Brain microvascular endothelial cell (primary cell): Measurements from ENCODE around the gene CUZD1.

ENCODE experiments used
- DNase-seq: peaks from one replicate; pipeline ENCODE4 v3.0.0-alpha.2; 2020
- H3K27ac ChIP-seq: fragments of 250-450 bp; sonication (Bioruptor Pico); 2 replicates; pipeline ENCODE4 v1.5.1; 2020; ENCODE audit warnings: mild to moderate bottlenecking, moderate library complexity
- H3K27me3 ChIP-seq: fragments of 250-450 bp; sonication (Bioruptor Pico); replicated peaks from 2 replicates; pipeline ENCODE4 v1.5.1; 2020; ENCODE audit warnings: mild to moderate bottlenecking
- H3K36me3 ChIP-seq: fragments of 250-450 bp; sonication (Bioruptor Pico); replicated peaks from 2 replicates; pipeline ENCODE4 v1.5.1; 2020; ENCODE audit warnings: mild to moderate bottlenecking
- H3K4me3 ChIP-seq: 2 replicates; pipeline ENCODE4 v1.5.1; 2011; ENCODE audit warnings: low read depth, mild to moderate bottlenecking, control low read depth, low read length, moderate library complexity
- in situ Hi-C: cut with HindIII; loops from 2 replicates; pipeline ENCODE4 v1.10.0; 2017; ENCODE audit warnings: low sequenced_read_pairs, low pct_ligation_motif_present
- TF ChIP-seq, protein P1 (sequence below): IDR thresholded peaks from 2 replicates; pipeline ENCODE4 v1.5.1; 2011; ENCODE audit warnings: low read depth, mild to moderate bottlenecking, moderate library complexity, low read length, control low read depth, inconsistent platforms; ENCODE audit errors: missing control alignments

The CUZD1 gene

DNA sequence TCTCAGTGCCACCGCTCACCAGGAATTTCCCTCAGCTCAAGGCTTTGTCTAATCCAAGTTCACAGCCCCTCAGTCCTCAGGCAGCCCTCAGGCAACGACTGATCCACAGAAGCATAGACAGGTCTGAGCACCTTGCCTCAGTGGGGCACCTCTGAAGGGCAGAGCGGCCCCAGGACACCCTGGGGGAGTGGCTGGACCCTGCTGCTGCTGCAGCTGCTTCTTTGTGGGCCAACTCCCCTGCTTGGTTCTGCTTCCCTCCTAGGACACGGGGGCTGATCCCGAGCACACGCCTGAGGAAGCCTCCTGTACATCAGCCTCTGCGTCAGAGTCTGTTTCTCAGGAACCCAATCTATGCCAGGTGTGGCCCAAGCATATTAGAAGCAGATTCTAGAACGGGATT lies 16.2 kb downstream of the CUZD1 start:
- Histone ChIP-seq H3K27ac (no peak overlapping the region), H3K27me3 (no peaks in the 10 kb centered on the region), H3K36me3 (no peaks in the 10 kb centered on the region), H3K4me3 (no peak overlapping the region)
- DNase-seq, result no peak
- TF ChIP-seq, protein P1, sequence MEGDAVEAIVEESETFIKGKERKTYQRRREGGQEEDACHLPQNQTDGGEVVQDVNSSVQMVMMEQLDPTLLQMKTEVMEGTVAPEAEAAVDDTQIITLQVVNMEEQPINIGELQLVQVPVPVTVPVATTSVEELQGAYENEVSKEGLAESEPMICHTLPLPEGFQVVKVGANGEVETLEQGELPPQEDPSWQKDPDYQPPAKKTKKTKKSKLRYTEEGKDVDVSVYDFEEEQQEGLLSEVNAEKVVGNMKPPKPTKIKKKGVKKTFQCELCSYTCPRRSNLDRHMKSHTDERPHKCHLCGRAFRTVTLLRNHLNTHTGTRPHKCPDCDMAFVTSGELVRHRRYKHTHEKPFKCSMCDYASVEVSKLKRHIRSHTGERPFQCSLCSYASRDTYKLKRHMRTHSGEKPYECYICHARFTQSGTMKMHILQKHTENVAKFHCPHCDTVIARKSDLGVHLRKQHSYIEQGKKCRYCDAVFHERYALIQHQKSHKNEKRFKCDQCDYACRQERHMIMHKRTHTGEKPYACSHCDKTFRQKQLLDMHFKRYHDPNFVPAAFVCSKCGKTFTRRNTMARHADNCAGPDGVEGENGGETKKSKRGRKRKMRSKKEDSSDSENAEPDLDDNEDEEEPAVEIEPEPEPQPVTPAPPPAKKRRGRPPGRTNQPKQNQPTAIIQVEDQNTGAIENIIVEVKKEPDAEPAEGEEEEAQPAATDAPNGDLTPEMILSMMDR, result no peak
- in situ Hi-C loops, result no loop called here

DNA sequence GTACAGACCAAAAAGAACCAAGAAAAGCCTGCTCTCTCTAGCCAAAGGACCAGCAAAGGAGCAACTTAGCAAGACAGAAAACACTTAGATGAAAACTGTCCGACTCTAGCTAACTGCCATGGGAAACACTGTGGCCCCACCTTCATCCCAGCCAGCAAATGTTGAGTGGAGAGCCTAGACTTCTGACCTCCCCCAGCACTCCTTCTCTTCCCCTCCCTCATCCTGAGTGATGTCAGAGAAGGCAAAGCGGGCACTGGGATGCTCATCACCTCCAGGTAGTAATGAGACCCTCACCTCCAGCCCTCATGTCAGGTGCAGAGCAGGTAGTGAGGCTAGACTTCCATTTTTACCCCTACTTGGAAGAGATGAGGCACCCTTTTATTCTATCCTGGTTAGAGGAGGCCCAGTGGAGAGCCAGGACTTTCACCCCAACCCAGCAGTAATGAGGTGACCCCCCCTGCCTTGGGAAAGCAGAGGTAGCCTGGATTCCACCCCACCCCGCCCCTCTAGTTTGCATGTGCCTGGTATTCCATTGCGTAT lies 16.9 kb downstream of the CUZD1 start:
- no peaks in the 10 kb centered on the region for H3K36me3 ChIP-seq
- TF ChIP-seq, protein P1, result no peak
- DNase-seq, result no peak
- H3K27ac ChIP-seq, result no peak overlapping the region
- no peak overlapping the region for H3K4me3 ChIP-seq
- H3K27me3 ChIP-seq, result no peaks in the 10 kb centered on the region
- in situ Hi-C loops, result no loop called here

DNA sequence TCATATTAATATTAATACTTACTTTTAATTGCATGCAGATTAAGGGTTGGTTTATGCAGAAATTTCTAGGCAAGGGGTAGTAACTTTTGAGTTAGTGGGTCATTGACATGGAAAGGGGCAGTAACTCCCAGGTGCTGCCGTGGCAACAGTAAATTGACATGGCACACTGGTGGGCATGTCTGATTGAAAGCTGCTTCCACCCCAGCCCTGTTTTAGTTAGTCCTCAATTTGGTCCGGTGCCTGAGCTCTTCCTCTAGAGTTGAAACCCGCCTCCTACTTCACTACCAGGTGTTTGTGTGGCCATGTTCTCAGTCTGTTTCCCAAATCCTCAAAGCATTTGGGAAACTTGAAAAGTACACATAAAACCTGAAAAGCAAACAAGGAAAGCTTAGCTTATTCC lies 18.4 kb downstream of the CUZD1 start:
- DNase-seq, result no peak
- Histone ChIP-seq H3K36me3 (no peaks in the 10 kb centered on the region), H3K4me3 (no peak overlapping the region), H3K27ac (no peak overlapping the region), H3K27me3 (no peaks in the 10 kb centered on the region)
- TF ChIP-seq, protein P1, result no peak
- in situ Hi-C loops, result no loop called here

DNA sequence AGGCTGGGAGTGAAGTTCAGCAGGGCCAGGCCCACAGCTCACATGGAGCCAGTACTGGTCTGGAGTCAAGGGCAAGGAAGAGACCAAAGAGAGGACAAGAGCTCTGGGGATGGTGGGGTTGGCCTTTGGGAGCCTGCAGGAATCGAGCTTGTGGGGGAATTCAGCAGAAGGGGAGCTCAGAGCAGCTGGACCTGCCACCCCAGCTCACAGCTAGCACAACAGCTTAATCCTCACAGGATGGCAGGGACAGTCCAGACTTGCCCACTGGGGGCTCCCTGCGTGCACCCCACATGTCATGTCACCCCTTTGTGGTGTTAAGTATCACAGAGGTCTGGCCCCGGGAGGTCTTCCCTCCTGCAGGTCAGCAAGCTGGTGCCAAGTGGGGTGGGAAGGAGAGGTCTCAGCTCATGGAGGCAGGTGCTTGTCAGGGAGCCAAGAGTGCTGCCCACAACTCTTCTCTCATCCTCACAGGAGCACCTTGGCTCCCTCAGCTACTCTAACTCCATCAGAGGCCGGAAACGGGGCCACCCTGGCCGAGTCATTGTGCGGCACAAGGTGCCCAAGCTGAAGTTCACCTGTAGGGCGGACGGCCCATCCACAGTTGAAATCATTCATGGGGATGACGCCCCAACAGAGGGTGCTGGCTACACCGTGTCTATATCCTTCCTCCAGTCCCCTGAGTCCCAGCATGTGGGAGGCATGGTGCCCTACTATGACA lies 22.5 kb downstream of the CUZD1 start:
- TF ChIP-seq, protein P1, result no peak
- no peak for DNase-seq

DNA sequence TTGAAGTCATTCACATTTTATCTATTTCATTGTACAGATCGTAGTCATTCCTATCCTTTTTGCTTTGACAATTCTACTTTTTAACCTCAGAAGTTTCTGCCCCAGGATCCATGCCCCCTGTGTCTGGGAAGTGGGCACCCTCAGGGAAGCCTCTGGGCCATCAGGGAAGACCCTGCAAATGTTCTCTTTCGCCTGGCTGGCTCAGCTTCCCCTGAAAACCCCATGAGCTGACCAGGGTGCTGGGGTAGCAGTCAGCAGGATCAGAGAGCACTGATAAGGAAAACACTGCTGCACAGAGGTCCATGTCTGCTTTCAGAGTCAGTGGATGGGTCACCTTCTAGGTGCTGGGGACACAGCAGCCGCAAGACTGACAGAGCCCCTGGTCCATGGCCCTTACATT lies 23.8 kb downstream of the CUZD1 start:
- TF ChIP-seq, protein P1, result no peak
- no peaks in the 10 kb centered on the region for H3K27me3 ChIP-seq
- no peak overlapping the region for H3K27ac ChIP-seq

More for the DNA sequence above, 22.5 kb downstream of the CUZD1 start:
- Histone ChIP-seq H3K27me3 (no peaks in the 10 kb centered on the region), H3K27ac (no peak overlapping the region), H3K36me3 (no peaks in the 10 kb centered on the region), H3K4me3 (no peak overlapping the region)
- in situ Hi-C loops, result no loop called here

DNA sequence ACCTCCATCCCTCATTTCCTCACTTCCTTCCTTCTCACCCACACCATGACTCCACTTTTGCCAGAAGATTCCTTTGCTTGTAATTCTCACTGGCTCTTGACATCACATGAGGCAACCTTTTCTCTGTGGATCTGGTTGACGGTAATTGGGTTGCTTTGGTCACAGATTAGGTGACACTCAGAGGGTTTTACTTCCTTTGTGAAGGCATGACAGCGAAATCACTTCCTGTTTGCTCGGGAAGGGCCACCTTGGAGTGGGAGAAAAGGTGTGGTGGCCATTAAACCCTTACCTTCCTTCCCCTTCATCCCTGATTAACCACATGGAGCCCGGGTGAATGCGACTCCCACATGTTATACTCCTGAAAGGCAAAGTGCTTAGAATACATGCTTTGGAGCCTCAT lies 30.2 kb downstream of the CUZD1 start:
- in situ Hi-C loops, result no loop called here
- TF ChIP-seq, protein P1, result no peak
- no peak overlapping the region for H3K4me3 ChIP-seq
- H3K27me3 ChIP-seq, result no peaks in the 10 kb centered on the region
- no peak overlapping the region for H3K27ac ChIP-seq
- H3K36me3 ChIP-seq, result no peaks in the 10 kb centered on the region
- DNase-seq, result no peak

More for the DNA sequence above, 23.8 kb downstream of the CUZD1 start:
- Histone ChIP-seq H3K36me3 (no peaks in the 10 kb centered on the region), H3K4me3 (no peak overlapping the region)
- DNase-seq, result no peak
- in situ Hi-C loops, result no loop called here
